Testis (tissue), 3 donors: ENCODE measurements around the gene EML4. TPM values are rescaled to one million over a fixed set of nuclear protein-coding genes. Genes with fewer than 3 reads are reported as not detected.
A peak's percentile ranks its signal among the peaks of the same experiment; 100 is the strongest.

Experiments used
- DNase-seq: peaks from one replicate; pipeline ENCODE4 v3.0.0-alpha.2; 2019
- H3K27ac ChIP-seq, 2 donors: fragments of 200-600 bp; sonication (generic); one replicate each; pipeline ENCODE4 v1.5.1; 2019
- H3K27me3 ChIP-seq: fragments of 200-600 bp; sonication (generic); one replicate; pipeline ENCODE4 v1.5.1; 2019
- H3K36me3 ChIP-seq: fragments of 200-600 bp; sonication (generic); one replicate; pipeline ENCODE4 v1.5.1; 2017; ENCODE audit warnings: low read depth; ENCODE audit errors: missing control alignments
- H3K4me1 ChIP-seq: fragments of 200-600 bp; sonication (generic); one replicate; pipeline ENCODE4 v1.5.1; 2019
- H3K4me3 ChIP-seq, 2 donors: fragments of 200-600 bp; sonication (generic); one replicate each; pipeline ENCODE4 v1.5.1; 2017 to 2019
- H3K9me3 ChIP-seq: fragments of 200-600 bp; sonication (generic); one replicate; pipeline ENCODE4 v1.5.1; 2017
- POLR2A ChIP-seq: fragments of 450-650 bp; IDR thresholded peaks from one replicate; pipeline ENCODE4 v1.6.1; 2017; ENCODE audit warnings: antibody characterized with exemption, mild to moderate bottlenecking, moderate library complexity
- WGBS, 2 donors: methylation state at CpG; one replicate each; pipeline ENCODE4 v1.1.5; 2018; 5-methylcytosine and 5-hydroxymethylcytosine counted together
- intact Hi-C: fragments of 100-400 bp; cut with DNase I; formaldehyde crosslinking; loops from one replicate; pipeline ENCODE4 v1.15.1; 2023; ENCODE audit warnings: low total_unique reads
- polyA plus RNA-seq: library from polyadenylated mRNA; stranded (reverse); fragments of 350-450 nt; fragmentation: Illumina TruSeq; extraction: RNeasy Lipid Tissue Mini Kit (QIAGEN cat#74804); gene quantifications from one replicate; pipeline ENCODE4 v1.2.3, GENCODE V29; 2014; ENCODE audit warnings: low read depth, low replicate concordance; ENCODE audit not compliant: insufficient read depth
- total RNA-seq, 2 donors: library from RNA; depleted of rRNA; stranded (reverse); fragments of >200 nt; gene quantifications; one replicate each; pipeline ENCODE4 v1.2.3, GENCODE V29; 2016
- TF ChIP-seq, protein P1 (sequence below), 3 experiments: fragments of 450-650 bp in 2 of 3; fragments of 200-600 bp in 1 of 3; sonication (generic) in 1 of 3; IDR thresholded peaks; one replicate each; pipeline ENCODE4 v1.5.1; 2016 to 2019; ENCODE audit warnings: antibody characterized with exemption in 3 of 3, mild to moderate bottlenecking in 2 of 3, moderate library complexity in 1 of 3

The EML4 gene
- total and polyA plus RNA-seq, 3 donors from 2014 or later: 49.0 to 71.0 (median 67.1) TPM

DNA sequence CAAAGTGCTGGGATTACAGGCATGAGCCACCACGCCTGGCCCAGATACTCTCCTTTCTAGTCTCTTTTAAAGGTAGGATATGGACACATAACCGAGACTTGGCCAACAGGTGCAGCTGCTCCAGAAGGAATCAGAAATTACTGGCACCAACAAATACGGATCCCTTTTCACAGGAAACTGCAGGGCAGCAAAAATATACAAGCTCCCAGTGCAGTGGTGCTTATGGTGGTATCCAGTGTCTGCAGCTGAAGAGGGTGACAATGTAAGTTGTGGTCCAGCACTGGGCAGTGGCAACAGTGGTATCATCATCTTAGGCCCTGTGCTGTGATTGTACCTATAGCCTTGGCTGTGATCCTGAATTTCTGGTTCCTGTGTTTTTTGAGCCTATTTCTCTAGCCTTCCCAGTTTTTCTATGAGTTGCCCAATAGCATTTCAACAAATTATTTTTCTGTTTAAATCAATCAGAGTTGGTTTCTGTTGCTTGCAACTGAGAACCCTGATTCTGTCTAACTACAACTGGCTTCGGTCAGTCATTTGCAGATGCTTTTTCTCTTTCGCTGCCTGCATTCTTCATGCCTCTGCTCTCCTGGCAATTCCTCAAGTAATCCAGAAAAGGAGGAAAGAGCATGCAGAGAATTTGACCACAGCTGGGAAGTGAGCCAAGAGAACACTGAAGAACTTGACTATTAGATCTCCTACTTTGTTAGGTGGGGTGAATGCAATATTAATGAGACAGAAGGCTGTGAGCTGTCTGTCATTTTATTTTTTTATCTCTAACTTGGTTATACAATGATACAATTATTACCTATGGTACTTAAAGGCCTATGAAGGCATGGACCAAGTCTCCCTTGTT is 30.8 kb upstream of the EML4 start:
- Histone ChIP-seq H3K27ac (no peak overlapping the region), H3K4me3 (no peak overlapping the region), H3K9me3 (no peaks in the 10 kb centered on the region), H3K36me3 (no peaks in the 10 kb centered on the region), H3K27me3 (no peaks in the 10 kb centered on the region), H3K4me1 (peaks cover 37% of the 10 kb centered on the region)
- peak; percentile 72 for DNase-seq
- intact Hi-C loops: no loop called here
- WGBS, 2 donors: 73 to 80% methylated on average over 5 of the region's 5 CpGs
- TF ChIP-seq POLR2A: no peak

DNA sequence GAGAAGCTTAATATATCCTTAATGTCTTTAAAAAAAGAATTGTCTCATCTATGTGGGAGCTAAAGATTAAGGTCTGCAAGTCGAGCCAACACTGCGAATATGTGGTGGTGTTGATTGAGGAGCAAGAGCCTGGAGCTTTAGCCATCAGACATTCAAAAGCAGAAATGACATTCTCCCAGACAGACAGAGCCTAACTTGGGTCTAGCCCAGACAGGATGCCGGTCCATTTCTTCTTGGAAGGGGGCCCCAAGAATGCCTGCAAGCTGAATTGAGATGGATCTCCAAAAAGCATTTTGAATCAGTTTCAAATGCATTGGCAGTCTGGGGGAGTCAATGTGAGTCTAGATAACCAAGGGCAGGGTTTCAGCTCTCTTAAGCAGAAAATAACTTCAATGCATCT is 30.1 kb upstream of the EML4 start:
- WGBS, 2 donors: 63 to 67% methylated on average over 3 of the region's 3 CpGs
- no peak for DNase-seq
- Histone ChIP-seq H3K27me3 (no peaks in the 10 kb centered on the region), H3K9me3 (no peaks in the 10 kb centered on the region), H3K36me3 (no peaks in the 10 kb centered on the region), H3K4me3 (no peak overlapping the region), H3K4me1 (peaks cover 36% of the 10 kb centered on the region), H3K27ac (no peak overlapping the region)
- no peak for TF ChIP-seq POLR2A
- TF ChIP-seq, protein P1, sequence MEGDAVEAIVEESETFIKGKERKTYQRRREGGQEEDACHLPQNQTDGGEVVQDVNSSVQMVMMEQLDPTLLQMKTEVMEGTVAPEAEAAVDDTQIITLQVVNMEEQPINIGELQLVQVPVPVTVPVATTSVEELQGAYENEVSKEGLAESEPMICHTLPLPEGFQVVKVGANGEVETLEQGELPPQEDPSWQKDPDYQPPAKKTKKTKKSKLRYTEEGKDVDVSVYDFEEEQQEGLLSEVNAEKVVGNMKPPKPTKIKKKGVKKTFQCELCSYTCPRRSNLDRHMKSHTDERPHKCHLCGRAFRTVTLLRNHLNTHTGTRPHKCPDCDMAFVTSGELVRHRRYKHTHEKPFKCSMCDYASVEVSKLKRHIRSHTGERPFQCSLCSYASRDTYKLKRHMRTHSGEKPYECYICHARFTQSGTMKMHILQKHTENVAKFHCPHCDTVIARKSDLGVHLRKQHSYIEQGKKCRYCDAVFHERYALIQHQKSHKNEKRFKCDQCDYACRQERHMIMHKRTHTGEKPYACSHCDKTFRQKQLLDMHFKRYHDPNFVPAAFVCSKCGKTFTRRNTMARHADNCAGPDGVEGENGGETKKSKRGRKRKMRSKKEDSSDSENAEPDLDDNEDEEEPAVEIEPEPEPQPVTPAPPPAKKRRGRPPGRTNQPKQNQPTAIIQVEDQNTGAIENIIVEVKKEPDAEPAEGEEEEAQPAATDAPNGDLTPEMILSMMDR (IDR thresholded peaks at IDR 0.05): no peak
- intact Hi-C loops: no loop called here

DNA sequence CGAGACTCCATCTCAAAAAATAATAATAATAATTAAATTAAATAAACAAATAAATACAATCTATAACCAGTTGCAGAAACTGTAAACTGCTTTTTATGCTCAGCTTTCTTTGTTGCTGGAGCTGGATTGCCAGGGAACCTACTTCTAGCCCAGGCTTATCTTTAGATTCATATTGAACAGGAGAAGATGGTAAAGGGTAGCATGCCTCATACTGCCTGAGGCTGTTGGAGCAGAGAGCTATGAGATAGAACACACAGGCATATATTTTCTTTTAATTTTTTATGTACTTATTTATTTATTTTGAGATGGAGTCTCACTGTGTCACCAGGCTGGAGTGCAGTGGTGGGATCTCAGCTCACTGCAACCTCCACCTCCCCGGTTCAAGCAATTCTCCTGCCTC is 28.7 kb upstream of the EML4 start:
- H3K4me3 ChIP-seq: no peak overlapping the region
- TF ChIP-seq POLR2A: no peak
- TF ChIP-seq, protein P1 (IDR thresholded peaks at IDR 0.05): no peak
- H3K27me3 ChIP-seq: no peaks in the 10 kb centered on the region
- WGBS, 2 donors: 94 to 98% methylated on average over 2 of the region's 2 CpGs
- H3K36me3 ChIP-seq: no peaks in the 10 kb centered on the region
- intact Hi-C loops: no loop called here
- DNase-seq: no peak
- peaks cover 36% of the 10 kb centered on the region for H3K4me1 ChIP-seq
- no peak overlapping the region for H3K27ac ChIP-seq
- no peaks in the 10 kb centered on the region for H3K9me3 ChIP-seq

DNA sequence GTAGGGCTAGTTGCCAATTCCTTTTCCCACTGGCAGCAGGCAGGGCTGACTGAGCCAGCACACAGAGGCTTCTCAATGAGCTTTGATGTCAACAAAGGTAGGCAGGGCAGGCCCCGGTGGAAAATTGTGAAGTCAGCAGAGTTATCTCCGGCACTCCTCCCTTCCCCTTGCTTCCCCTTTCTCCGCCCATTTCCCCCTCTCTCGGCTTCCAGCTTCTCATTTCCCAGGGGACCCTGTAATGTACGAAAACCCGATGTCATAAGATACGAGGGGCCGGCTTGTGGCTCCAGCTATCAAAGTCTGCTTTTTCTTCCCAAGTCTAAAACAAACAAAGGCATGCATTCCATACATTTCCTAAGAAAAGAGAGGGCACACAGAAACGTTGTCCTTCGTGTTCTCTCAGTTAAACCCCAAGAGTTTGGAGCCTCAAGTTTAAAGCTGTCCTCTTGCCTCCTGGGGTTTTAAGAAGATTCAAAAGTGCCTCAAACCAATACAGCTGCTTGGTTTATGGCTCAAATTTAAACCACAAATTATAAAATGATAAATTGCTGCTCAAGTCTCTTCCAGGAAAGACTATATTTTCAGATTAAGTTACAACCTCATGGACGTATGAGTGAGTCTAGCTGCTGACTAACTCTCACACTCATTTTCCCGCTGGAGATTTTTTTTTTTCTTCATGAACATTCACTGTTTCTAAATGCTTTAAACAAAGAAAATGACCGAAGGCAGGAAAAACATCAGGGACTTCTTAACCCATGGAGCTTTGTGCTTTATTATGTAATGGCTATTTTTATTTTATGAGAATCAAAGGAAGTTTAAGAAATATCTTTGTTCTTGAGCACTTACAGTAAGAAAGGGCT is 27.2 kb upstream of the EML4 start:
- DNase-seq: peak; percentile 25
- no peaks in the 10 kb centered on the region for H3K27me3 ChIP-seq
- H3K4me3 ChIP-seq: peak overlapping the region in 1 of 2 donors; percentile 13
- peak overlapping the region in 1 of 2 donors; percentile 78 for H3K27ac ChIP-seq
- H3K4me1 ChIP-seq: peaks cover 36% of the 10 kb centered on the region
- WGBS, 2 donors: 6 to 9% methylated on average over 13 of the region's 13 CpGs
- no peaks in the 10 kb centered on the region for H3K9me3 ChIP-seq
- no peaks in the 10 kb centered on the region for H3K36me3 ChIP-seq
- no peak for TF ChIP-seq POLR2A
- TF ChIP-seq, protein P1 (IDR thresholded peaks at IDR 0.05): no peak
- intact Hi-C loops: no loop called here

DNA sequence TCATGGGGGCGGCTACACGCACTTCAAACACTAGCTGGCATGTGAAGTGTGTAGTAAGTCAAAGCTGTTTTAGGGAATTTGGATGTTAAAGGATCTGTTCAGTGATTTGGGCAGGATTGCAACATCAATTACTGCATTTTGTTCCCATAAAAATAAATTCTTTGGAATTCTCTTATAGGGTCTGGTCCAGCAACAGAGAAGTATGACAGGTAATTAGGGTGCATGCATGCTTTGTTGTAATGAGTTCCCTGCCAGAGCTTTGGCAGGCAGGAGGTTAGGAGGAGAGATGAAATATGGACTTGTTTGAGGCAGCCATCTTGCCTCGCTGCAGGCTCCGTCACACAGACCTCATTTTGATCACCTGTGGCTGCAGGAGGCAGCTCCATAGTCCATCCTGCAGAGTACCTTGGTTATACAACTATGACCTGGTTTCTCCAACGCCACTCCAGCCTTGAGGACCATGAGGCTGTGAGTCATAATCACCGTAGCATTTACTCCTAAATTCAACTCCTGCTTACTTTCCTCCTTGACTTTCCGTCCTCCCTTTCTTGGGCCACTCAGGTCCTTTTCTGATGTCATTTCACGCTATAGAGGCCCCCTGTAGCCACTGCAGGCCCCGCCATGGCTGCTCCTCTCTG is 26.5 kb upstream of the EML4 start:
- 60 to 70% methylated on average over 9 of the region's 9 CpGs for WGBS, 2 donors
- Histone ChIP-seq H3K4me1 (peaks cover 35% of the 10 kb centered on the region), H3K36me3 (no peaks in the 10 kb centered on the region), H3K4me3 (no peak overlapping the region), H3K9me3 (no peaks in the 10 kb centered on the region), H3K27me3 (no peaks in the 10 kb centered on the region), H3K27ac (peak overlapping the region in 1 of 2 donors; percentile 78)
- no peak for DNase-seq
- intact Hi-C loops: no loop called here
- TF ChIP-seq, protein P1 (IDR thresholded peaks at IDR 0.05): no peak
- no peak for TF ChIP-seq POLR2A
